ENCODE data around the gene IL15.
"Not testable (repeated sequence)": the region's sequence is repeated elsewhere in the genome, so short reads cannot be mapped to it uniquely, and the experiment has no call there.

IL15 gene

DNA sequence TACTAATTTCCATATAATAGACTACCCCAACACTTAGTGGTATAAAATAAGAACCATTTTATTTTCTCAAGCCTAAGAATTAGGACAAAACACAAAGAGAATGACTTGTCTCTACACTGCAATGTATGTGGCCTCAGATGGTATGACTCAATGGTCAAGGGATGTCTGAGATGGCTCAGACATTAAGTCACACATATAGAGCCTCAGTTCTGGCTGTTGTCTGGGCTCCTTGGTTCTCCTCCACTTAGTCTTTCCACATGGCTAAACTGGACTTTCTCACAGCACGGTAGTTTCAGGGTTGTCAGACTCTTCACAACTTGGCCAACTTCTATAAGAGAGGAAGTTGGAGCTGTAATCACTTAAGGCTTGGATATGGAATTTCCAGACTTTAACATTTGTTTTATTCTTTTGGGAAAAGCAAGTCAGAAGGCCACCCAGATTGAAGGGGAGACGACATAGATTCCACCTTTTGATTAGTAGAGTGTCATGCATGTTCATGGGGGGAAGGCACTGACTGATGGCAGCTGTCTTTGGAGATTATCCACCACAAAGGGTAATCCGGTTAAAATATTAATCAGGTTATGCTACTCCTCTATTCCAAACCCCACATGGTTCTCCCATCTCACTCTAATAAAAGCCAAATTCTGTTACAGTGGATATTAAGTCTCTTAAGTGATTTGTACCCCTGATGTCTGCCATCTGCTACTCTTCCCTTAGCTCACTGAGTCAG lies 9.4 kb downstream of the IL15 start:
- peak; percentile 60 for DNase-seq (ENCODE audit: low read depth, low spot score)
- peak overlapping the region; percentile 29 for H3K27ac ChIP-seq

DNA sequence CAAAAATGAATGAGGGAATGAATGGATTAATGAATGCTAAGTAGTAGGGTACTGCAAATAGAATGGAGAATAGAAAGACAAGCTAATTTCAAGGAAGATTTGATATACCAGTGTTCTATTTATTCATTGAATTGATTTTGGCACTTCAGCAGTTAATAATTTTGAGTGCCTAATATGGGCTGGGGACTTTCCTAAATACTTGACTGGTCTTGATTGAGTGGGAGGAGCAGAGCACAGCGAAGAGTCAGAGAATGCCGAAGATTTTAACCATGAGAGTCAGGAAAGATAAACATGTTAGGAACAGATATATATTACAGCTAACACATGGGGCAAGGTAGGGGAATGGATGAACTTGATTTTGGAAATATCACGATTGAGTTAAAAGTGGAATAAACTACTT lies 10.6 kb downstream of the IL15 start:
- H3K27ac ChIP-seq, result no peak overlapping the region
- DNase-seq (ENCODE audit: low read depth, low spot score), result peak; percentile 29

DNA sequence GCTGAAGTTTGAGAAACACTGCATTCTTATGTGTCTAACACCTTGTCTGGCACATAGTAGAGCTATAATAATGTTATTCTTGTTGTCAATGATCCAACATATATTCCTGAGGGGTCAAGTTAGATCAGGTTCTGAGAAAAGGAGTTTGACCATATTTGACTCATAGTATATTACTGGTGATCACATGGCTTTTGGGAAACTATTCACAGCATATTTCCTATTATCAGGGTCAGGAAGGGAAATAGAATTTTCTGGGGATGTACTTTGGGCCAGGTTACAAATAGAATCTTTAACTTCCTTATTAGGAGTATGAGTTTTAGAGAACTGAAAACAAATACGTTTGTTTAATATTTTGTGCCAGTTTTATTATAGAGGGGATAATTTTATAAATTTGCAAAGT lies 11.6 kb downstream of the IL15 start:
- DNase-seq (ENCODE audit: low read depth, low spot score), result no peak
- H3K27ac ChIP-seq, result no peak overlapping the region

DNA sequence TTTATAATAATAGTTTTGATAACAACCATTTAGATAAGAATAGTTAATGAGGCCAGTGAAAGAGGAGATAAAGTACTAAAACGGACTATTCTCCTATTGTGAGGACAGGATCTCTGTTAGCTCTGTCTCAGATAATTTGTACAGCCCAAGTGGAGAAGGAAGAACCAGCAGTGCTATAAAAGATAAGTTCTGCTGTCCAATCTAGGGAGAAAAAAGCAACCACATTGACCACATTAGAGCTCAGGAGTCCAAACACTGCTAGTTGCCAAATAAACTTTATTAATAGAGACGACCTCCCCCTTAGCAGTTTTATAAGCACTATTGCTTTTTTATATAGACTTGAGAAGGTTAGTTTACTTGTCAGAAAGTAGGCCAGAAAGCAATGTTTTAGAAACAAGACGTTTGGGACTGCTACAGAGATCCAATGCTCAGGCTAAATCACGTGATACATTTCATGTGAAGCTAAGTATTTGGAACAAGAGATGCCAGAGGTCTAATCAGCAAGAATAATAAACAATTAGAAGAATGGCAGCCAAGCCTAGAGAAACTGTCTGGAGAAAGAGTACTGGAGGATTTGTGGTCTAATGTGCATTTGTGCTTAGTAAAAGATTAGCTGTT lies 15.9 kb downstream of the IL15 start:
- DNase-seq (ENCODE audit: low read depth, low spot score), result no peak
- H3K27ac ChIP-seq, result no peak overlapping the region

DNA sequence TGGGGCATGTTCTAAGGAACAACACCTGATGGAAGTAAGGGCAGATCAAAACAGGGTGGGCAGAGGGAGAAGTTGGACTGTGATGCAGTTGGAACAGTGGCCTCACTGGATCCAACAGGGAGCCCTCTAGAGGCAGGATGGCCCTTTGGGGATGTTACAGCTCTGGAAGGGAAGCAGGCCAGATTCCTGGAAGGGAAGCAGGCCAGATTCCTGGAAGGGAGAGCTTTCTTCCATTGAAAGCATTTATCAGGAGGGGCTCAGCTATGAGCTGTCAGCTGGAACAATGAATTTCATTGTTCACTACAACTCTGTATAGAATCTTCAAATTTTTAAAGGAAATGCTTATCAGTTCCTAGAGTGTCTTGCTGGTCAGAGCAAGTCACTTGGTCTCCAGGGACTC lies 17.7 kb downstream of the IL15 start:
- DNase-seq (ENCODE audit: low read depth, low spot score), result no peak
- H3K27ac ChIP-seq, result no peak overlapping the region

DNA sequence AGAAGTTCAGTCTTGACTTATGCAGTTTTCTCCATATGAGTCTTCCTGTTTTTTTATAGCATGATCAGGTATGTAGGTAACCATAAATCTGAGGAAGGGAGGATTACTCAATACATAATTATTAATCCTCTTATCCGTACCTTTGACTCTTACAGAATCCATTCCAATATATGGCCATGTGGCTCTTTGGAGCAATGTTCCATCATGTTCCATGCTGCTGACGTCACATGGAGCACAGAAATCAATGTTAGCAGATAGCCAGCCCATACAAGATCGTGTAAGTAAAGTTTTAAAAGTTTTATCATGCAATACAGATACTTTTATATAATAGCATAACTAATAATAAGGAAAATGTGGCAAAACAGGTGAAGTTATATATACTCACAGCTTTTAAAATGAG lies 19.6 kb downstream of the IL15 start:
- DNase-seq (ENCODE audit: low read depth, low spot score), result no peak
- no peak overlapping the region for H3K27ac ChIP-seq

DNA sequence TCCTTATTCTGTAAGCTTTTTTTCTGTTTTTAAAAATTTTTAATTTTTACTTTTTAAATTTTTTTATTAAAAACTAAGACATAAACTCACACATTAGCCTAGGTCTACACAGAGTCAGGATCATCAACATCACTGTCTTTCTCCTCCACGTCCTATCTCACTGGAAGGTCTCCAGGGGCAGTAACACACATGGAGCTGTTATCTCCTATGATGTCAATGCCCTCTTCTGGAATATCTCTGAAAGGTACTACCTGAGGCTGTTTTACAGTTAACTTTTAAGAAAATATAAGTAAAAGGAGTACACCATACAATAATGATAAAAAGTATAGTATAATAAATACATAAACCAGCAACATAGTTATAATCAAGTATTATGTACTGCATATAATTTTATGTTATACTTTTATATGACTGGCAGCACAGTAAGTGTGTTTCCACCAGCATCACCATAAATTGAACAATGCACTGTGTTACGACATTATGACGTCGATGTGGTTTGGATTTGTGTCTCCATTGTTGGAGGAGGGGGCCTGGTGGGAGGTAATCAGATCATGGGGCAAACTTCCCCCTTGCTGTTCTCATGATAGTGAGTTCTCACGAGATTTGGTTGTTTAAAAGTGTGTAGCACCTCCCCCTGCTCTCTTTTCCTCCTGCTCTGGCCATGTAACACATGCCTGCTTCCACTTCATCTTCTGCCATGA lies 21.3 kb downstream of the IL15 start:
- DNase-seq (ENCODE audit: low read depth, low spot score), result no peak
- no peak overlapping the region for H3K27ac ChIP-seq

DNA sequence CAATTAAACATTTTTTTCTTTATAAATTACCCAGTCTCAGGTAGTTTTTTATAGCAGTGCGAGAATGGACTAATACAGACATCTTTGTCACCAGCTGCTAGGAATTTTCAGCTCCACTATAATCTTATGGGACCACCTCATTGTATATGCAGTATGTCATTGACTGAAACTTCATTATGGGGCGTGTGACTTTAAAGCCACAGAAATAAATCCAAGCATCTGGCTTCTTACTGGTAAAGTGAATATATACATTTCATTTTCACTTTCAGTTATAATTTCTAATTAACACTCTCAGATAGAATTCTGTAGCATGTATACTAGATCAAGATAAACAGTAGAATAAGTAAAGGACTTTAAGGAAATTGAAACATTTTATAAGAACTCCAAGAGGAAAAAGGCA lies 21.9 kb downstream of the IL15 start:
- no peak for DNase-seq (ENCODE audit: low read depth, low spot score)

DNA sequence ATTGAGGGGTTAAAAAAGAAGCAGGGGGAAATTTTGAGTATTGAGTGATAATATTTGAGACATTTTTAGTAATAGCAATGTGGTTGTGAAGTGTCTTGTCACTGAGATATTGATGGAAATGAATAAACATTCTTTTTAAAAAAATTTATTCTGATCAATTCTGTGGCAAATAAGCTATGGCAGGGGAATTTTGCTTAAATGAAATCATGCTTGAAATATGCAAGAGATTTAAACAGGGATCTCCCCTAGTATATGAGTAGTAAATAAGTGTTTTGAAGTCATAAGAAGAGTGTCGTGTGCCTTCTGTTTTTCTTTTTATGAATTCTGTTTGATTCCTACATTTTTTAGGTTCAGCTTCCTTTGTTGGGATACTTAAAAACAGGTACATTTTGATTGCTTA lies 23.2 kb downstream of the IL15 start:
- DNase-seq (ENCODE audit: low read depth, low spot score), result no peak
- H3K27ac ChIP-seq, result no peak overlapping the region

More for the DNA sequence above, 21.9 kb downstream of the IL15 start:
- no peak overlapping the region for H3K27ac ChIP-seq

DNA sequence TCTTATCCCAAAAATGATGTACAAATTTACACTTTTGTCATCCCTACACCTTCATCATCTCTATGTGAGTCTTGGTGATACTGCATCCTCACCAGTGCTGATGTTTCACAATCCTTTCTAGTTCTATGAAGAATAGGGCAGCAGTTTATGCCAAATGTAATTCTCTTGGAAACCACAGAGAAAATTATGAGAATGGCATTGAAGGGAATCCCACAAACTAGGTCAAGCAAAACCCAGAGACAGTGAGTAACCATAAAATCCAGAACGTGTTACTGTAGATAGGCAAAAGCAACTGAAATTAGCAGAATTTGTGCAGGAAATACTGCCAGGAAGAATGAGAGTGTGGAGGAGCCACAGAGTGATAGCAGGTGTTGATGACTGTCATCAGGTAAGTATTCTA lies 24.5 kb downstream of the IL15 start:
- no peak overlapping the region for H3K27ac ChIP-seq
- no peak for DNase-seq (ENCODE audit: low read depth, low spot score)

DNA sequence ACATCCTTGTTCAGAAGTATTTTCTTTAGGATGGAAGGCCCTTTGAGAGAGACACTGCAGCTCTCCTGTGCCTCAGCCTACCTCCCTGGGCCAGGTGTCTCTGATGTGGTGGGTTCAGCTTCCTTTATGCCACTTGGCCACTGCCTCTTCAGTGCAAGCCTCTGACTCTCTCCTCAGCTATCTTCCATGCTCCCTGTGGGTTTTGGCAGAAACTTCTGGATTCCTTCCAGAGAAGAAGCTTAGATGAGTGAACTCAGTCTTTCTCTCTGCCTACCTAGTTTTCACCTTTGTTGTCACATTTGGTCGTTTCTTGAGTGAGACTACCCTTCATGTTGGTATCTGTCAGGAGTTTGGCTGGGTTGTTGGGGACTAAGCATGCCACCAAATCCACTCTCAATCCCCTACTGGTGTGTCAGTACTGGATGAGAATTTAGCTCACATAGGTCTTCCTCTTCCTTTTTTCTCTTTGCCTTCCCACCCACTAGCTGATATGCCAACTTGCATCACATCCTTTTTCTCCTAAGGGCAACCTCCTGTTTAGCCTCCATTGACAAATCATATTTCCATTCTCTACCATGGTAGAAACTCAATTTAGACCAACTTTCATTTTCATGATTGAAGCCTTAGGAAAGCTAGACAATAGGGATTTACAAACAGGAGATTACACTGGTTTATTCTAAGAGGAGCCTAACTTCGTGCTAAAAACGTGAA lies 32.0 kb downstream of the IL15 start:
- DNase-seq (ENCODE audit: low read depth, low spot score), result no peak
- H3K27ac ChIP-seq, result no peak overlapping the region

DNA sequence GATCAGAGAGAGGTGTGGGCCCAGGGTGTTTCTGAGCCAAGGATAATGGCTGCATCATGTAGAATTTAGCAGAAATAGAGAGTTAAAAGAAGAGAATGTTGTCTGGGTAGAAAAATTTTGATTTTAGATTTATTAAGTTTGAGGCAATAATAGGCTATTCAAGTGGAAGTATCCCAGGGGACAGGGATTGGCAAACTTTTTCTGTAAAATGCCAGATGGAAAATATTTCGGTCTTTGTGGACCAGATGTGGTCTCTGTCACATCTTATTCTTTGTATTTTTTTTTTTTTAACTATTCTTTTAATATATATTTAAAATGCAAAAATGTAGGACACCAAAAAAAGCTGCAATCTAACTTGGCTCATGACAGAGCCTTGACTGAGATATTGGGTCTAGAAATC lies 33.1 kb downstream of the IL15 start:
- no peak for DNase-seq (ENCODE audit: low read depth, low spot score)
- H3K27ac ChIP-seq, result no peak overlapping the region

DNA sequence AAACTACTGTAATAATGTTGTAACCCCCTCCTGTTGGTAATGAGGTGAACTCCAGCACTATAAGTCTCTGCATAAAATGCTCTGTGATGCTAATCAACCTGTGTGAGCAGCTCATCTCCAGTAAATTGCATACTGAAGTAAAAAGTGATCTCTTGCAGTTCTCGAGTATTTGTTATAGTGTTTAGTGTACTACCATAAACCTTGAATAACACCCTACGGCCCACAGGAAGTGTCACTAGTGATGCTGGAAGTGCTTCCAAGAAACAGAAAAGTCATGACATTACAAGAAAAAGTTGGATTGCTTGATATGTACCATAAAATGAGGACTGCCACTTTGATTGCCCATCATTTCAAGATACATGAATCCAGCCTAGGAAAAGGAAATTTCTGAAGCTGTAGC lies 39.0 kb downstream of the IL15 start:
- no peak overlapping the region for H3K27ac ChIP-seq
- DNase-seq (ENCODE audit: low read depth, low spot score), result no peak

DNA sequence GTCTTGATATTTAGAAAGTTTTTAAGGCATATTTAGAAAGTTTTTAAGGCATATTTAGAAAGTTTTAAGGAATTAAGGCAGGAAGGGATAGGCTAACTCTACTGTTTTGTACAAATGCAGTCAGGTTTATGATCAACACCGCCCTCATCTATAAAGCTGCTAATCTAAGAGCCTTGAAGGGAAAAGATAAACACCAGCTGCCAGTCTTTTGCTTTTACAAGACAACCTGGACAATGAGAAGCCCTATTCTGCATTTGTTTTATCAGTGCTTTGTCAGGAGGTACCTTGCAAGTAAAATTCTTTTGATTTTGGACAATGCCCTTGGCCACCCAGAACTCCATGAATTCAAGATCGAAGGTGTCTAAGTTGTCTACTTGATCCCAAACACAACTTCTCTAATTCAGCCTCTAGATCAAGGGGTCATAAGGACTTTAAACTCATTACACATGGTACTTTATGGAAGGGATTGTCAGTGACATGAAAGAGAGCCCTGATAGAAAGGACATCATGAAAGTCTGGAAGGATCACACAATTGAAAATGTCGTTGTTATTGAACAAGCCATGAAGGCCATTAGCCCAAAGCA lies 39.8 kb downstream of the IL15 start:
- DNase-seq (ENCODE audit: low read depth, low spot score), result no peak
- no peak overlapping the region for H3K27ac ChIP-seq

DNA sequence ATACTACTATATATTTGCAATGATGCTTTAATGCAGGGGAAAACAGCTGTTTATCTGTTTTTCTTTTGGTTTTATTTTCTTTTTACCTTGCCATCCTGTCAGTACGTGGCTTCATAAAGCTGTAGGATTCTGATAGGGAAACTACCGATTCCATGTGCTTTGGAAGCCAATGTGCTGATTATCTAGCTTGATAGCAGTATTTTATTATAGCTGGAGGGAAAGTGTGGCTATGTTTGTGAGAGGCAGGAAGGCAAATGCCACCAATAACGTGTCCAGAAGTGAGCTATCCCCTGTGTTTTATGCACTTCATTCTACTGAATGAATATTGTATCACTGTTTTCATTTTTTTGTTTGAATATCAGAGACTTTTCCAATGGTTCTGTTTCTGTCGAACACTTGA lies 43.7 kb downstream of the IL15 start:
- DNase-seq (ENCODE audit: low read depth, low spot score), result no peak
- no peak overlapping the region for H3K27ac ChIP-seq

DNA sequence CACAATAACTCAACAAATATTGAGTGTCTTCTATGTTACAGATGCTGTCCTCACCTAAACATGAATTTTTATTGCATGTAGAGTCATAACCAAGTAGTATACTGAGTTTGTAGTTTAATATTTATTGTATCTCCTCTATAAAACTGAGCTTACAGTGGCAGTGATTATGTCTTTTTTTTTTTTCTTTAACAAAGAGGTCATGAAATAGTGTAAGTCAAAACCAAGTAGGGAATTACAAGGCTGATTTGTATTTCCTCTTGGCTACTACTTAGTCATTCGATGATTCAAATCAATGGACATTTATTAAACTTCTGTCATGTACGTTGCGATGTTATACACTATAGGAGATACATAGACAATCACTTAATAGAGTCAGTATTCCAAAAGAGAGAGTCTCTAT lies 48.4 kb downstream of the IL15 start:
- no peak for DNase-seq (ENCODE audit: low read depth, low spot score)
- no peak overlapping the region for H3K27ac ChIP-seq

DNA sequence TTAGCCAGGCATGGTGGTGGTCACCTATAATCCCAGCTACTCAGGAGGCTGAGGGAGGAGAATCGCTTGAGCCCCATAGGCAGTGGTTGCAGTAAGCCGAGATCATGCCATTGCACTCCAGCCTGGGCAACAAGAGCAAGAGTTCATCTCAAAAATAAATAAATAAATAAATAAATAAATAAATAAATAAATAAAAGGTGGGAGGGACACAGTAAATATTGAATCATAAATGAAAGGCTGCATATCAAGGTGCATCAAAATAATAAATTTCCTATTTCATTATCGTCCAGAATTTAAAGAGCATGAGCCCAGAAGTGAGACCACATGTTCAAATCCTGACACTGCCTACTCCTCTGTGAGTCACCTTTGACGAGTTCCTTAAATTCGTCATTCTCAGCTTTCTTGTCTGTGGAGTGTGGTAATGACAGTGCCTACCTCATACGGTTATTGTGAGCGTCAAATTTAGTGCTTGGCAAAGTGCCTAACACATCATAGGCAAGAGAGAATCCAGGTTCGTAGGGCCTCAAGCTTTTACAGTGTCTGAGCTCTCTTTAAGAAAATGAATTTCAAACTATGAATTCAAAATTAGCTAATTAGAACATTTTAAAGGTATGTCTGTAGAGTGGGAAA lies 49.9 kb downstream of the IL15 start:
- no peak overlapping the region for H3K27ac ChIP-seq
- DNase-seq (ENCODE audit: low read depth, low spot score), result peak; percentile 26

DNA sequence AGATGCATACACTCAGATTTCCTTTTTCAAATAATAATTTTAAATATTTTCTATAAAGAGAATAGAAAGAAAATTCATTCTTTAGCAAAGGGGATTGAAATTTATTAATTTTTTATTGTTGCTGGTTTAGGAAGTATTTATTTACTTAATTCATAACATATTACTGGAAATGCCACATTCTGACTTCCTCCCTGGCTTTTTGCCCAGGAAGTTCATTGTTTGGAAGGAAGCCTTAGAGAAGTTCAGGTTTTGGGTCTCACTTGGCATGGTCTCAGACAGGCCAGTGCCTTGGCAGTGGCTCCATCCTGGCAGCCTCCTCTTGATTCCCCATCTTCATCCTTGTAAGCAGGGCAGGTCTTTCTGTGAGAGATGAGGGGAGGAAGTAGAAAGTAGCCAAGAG lies 50.5 kb downstream of the IL15 start:
- no peak for DNase-seq (ENCODE audit: low read depth, low spot score)
- H3K27ac ChIP-seq, result no peak overlapping the region

DNA sequence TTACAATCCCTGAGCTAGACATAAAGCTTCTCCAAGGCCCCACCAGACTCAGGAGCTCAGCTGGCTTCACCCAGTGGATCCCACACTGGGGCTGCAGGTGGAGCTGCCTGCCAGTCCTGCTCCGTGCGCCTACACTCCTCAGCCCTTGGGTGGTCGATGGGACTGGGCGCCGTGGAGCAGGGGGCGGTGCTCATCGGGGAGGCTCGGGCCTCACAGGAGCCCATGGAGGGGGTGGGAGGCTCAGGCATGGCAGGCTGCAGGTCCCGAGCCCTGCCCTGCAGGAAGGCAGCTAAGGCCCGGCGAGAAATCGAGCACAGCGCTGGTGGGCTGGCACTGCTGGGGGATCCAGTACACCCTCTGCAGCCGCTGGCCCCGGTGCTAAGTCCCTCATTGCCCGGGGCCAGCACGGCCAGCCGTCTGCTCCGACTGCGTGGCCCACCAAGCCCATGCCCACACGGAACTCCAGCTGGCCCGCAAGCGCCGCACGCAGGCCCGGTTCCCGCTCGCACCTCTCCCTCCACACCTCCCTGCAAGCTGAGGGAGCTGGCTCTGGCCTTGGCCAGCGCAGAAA lies 53.4 kb downstream of the IL15 start:
- not testable (repeated sequence) for DNase-seq (ENCODE audit: low read depth, low spot score); H3K27ac ChIP-seq

DNA sequence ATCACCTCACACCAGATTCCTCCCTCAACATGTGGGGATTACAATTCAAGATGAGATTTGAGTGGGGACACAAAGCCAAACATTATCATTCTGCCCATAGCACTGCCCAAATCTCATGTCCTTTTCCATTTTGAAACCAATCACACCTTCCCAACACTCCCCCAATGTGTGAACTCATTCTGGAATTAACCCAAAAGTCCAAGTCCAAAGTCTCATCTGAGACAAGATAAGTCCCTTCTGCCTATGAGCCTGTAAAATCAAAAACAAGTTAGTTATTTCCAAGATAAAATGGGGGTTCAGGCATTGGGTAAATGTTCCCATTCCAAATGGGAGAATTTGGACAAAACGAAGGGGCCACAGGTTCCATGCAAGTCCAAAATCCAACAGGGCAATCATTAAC lies 54.9 kb downstream of the IL15 start:
- not testable (repeated sequence) for DNase-seq (ENCODE audit: low read depth, low spot score); H3K27ac ChIP-seq

All from epithelial cell of prostate (primary cell).